ENCODE results near the gene UGT3A1. TPM values are rescaled to one million over a fixed set of nuclear protein-coding genes. Genes with fewer than 3 reads are reported as not detected.

The UGT3A1 gene
- total and polyA plus RNA-seq, 2 of the 13 experiments (the other 11 are each of a cell fraction or from before 2014, with no cell fraction given): not detected

DNA sequence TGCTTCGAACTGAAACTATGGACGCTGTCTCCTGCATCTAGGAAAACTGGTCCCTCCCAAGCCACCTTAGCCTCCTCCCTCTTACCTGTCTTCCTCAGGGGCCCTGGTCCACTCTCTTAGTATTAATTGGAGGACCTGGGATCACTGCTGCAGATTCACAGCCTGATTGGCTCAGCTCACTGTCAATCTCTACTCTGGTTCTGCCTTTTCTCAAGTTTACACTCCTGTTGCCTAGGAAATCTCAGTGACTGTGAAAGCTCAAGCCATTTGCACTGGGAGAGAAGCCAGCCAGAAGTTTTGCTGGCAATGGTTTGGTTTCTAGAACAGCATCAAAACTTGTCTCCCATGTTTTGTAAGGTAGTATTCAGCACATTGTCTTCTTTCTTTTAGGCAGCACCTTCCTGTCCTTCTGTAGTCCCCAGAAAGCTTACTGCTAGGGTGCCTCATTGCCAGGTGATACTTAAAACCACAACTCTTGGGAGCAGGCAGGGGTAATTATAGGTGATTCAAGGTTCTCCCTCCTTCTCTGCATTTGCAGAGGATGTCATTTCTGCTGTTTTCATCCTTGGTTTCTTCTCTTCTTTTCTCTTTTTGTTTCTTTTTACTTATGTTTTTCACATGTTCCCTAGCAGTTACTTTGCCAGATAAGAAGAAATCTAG lies 52.5 kb downstream of the UGT3A1 start, which contains the start of gene CAPSL:
CAPSL (minus strand) TSS at position 55 of the 660 bp plus-strand sequence. CDS start 17,502 bp downstream, outside the sequence.
- H3K36me3 ChIP-seq (replicated peaks in 1 of 2; ENCODE audit: control insufficient read depth in 1 of 2, insufficient read depth in 2 of 2, low read length in 2 of 2): no peaks in the 10 kb centered on the region
- no peaks in the 10 kb centered on the region for H3K4me1 ChIP-seq (ENCODE audit: insufficient read depth, low read length)
- DNase-seq (ENCODE audit: low spot score): no peak
- H3K9me3 ChIP-seq (ENCODE audit: low read length): no peaks in the 10 kb centered on the region
- no peak for ATAC-seq
- in situ Hi-C loops (cut with HindIII; ENCODE audit: extremely low pct_ligation_motif_present, low pct_unique_long_range_greater_than_20kb): no loop called here
- H3K27me3 ChIP-seq (ENCODE audit: control insufficient read depth in 1 of 2, insufficient read depth in 2 of 2, low read length in 2 of 2): no peaks in the 10 kb centered on the region
- no TSS peak for BruUV-seq (replicated peaks)
- ChIA-PET POLR2A (no interaction called here), CTCF (ENCODE audit: low intra/inter-chr PET ratio, low total read pairs) (no interaction called here)
- no peak within 1 kb of the TSS for H3K9ac ChIP-seq (ENCODE audit: insufficient read depth, low read depth, low read length)
- H4K20me1 ChIP-seq (ENCODE audit: insufficient read depth, low read length): no peaks in the 10 kb centered on the region
- H2AFZ ChIP-seq (ENCODE audit: low read length): no peak within 1 kb of the TSS
- intact Hi-C loops (cut with micrococcal nuclease; ENCODE audit: unreplicated experiment): no loop called here
- no peak within 1 kb of the TSS for H3K4me3 ChIP-seq (replicated peaks in 1 of 3; ENCODE audit: insufficient read depth in 1 of 3, low read depth in 2 of 3, low read length in 3 of 3)
- TF ChIP-seq SP2 (CRISPR knock-in tag; IDR thresholded peaks at IDR 0.05): 0 out of 2 replicates have a peak, but pooled peaks have one; percentile 36
- no peak for TF ChIP-seq ZNF224 (CRISPR knock-in tag; IDR thresholded peaks at IDR 0.05)
- no peak for TF ChIP-seq ZNF563 (CRISPR knock-in tag; IDR thresholded peaks at IDR 0.05)
- no peak for TF ChIP-seq EZH2 (conservative IDR thresholded peaks at IDR 0.05; ENCODE audit: low read depth, low read length)
- no peak for TF ChIP-seq ZNF570 (CRISPR knock-in tag; IDR thresholded peaks at IDR 0.05; ENCODE audit: borderline replicate concordance)
- TF ChIP-seq ZNF761 (CRISPR knock-in tag; conservative IDR thresholded peaks at IDR 0.05): no peak
- TF ChIP-seq NFYB (CRISPR knock-in tag; IDR thresholded peaks at IDR 0.05): peak; percentile 30; the same call in 1 of the 2 replicates
- TF ChIP-seq, protein P1, sequence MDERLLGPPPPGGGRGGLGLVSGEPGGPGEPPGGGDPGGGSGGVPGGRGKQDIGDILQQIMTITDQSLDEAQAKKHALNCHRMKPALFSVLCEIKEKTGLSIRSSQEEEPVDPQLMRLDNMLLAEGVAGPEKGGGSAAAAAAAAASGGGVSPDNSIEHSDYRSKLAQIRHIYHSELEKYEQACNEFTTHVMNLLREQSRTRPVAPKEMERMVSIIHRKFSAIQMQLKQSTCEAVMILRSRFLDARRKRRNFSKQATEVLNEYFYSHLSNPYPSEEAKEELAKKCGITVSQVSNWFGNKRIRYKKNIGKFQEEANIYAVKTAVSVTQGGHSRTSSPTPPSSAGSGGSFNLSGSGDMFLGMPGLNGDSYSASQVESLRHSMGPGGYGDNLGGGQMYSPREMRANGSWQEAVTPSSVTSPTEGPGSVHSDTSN (CRISPR knock-in tag; IDR thresholded peaks at IDR 0.05): 0 out of 2 replicates have a peak, but pooled peaks have one; percentile 34
- TF ChIP-seq, protein P2, sequence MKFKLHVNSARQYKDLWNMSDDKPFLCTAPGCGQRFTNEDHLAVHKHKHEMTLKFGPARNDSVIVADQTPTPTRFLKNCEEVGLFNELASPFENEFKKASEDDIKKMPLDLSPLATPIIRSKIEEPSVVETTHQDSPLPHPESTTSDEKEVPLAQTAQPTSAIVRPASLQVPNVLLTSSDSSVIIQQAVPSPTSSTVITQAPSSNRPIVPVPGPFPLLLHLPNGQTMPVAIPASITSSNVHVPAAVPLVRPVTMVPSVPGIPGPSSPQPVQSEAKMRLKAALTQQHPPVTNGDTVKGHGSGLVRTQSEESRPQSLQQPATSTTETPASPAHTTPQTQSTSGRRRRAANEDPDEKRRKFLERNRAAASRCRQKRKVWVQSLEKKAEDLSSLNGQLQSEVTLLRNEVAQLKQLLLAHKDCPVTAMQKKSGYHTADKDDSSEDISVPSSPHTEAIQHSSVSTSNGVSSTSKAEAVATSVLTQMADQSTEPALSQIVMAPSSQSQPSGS (CRISPR knock-in tag; IDR thresholded peaks at IDR 0.05): no peak
- FAIRE-seq: no peak
- H3K4me2 ChIP-seq (ENCODE audit: low read depth, low read length): no peak within 1 kb of the TSS
- H3K79me2 ChIP-seq (ENCODE audit: insufficient read depth, low read length): no peaks in the 10 kb centered on the region
- H3K27ac ChIP-seq (ENCODE audit: extremely low read length, insufficient read depth, low read length): no peak within 1 kb of the TSS
- WGBS (ENCODE audit: low lambda C conversion rate): 2% methylated on average over 2 of the region's 2 CpGs
